ENCODE measurements around the gene LXN. TPM values are rescaled to one million over a fixed set of nuclear protein-coding genes. Genes with fewer than 3 reads are reported as not detected.

LXN gene, protein sequence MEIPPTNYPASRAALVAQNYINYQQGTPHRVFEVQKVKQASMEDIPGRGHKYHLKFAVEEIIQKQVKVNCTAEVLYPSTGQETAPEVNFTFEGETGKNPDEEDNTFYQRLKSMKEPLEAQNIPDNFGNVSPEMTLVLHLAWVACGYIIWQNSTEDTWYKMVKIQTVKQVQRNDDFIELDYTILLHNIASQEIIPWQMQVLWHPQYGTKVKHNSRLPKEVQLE
- total RNA-seq (2022), result 3.4 and 4.4 TPM in 2 replicates
- percentile 44 among the genes with signal in this experiment for Bru-seq, nascent RNA
- percentile 42 among the genes with signal in this experiment for BruChase-seq, experiment 1, labeled RNA remaining after a 6-hour chase
- percentile 36 among the genes with signal in this experiment for BruChase-seq, experiment 2, labeled RNA remaining after a 2-hour chase
- long read RNA-seq, transcript LXN-201 (6 exons, 1,116 nt), result major isoform, 6 of 8 reads
- long read RNA-seq, partial matches to known transcripts, result 0 of 8 reads
- long read RNA-seq, other reads (novel, unspliced or antisense), result 2 of 8 reads

DNA sequence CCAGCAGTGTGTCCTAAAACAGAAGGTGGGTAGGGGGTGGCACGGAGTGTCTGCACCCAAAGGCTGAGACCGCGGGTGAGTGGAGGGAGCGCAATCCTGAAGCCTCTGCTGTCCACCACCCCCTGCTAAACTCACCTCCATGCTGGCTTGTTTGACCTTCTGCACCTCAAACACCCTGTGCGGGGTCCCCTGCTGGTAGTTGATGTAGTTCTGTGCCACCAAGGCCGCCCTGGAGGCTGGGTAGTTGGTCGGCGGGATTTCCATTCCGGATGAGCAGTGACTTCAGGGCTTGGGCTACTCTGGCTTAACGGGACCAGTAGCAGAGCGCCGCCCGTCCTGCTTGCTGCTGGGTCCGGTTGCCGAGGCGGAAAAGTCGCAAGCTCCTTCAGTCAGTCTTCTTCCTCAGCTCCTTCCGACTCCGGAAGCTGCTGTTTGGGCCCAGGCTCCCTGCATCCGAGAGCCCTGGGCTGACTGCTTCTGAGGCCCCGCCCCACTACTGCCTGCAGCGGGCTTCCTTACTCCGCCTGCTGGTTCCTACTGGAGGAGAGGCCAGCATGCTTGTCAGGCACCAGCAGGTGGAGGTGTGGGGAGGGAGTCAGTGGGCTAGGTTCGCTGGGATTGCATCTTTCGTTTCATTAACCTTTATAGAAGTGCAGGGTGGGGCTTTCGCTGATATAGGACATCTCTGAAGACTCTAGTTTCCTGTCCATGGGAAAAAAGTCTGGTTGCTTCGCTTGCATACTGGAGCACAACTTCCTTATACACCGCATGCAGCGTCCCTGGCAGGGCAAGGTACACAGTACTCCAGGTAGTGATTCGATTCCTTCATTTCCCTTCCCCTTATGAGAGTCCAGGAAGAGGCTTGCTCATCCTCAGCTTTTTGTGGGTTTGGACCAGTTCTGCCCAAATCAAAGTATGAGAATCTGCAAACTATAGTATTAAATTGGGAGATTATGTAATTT lies at the start of gene LXN:
Gene LXN (minus strand): TSS at position 434 of the 962 bp plus-strand sequence. CDS start 170 bp downstream, at position 264.
- TF ChIP-seq, protein P1, sequence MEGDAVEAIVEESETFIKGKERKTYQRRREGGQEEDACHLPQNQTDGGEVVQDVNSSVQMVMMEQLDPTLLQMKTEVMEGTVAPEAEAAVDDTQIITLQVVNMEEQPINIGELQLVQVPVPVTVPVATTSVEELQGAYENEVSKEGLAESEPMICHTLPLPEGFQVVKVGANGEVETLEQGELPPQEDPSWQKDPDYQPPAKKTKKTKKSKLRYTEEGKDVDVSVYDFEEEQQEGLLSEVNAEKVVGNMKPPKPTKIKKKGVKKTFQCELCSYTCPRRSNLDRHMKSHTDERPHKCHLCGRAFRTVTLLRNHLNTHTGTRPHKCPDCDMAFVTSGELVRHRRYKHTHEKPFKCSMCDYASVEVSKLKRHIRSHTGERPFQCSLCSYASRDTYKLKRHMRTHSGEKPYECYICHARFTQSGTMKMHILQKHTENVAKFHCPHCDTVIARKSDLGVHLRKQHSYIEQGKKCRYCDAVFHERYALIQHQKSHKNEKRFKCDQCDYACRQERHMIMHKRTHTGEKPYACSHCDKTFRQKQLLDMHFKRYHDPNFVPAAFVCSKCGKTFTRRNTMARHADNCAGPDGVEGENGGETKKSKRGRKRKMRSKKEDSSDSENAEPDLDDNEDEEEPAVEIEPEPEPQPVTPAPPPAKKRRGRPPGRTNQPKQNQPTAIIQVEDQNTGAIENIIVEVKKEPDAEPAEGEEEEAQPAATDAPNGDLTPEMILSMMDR (IDR thresholded peaks at IDR 0.05; ENCODE audit: unreplicated experiment), result peak; percentile 51
- peak within 1 kb of the TSS; percentile 87 for H3K27ac Mint-ChIP-seq (ENCODE audit: low read depth, unreplicated experiment)
- ChIA-PET POLR2A (interaction anchor here (0.6 to 1.8 kb wide), 11 partner anchors 8 to 1164 kb away, joined by 3 to 12 read pairs (median 3); partner anchors contain the start of genes GFM1 and MLF1), CTCF (interaction anchor here (0.5 to 2.8 kb wide), 11 partner anchors 10 to 1145 kb away, joined by 3 to 10 read pairs (median 4); no protein-coding TSS in a partner anchor)
- H3K27me3 Mint-ChIP-seq (ENCODE audit: insufficient read depth, unreplicated experiment), result no peaks in the 10 kb centered on the region
- intact Hi-C loops (cut with micrococcal nuclease), result loop anchor here (1.0 to 5.0 kb wide), 2 partner anchors 55 to 119 kb away; no protein-coding TSS in a partner anchor
- peaks cover 33% of the 10 kb centered on the region for H3K36me3 Mint-ChIP-seq (ENCODE audit: insufficient read depth, unreplicated experiment)
- DNase-seq (ENCODE audit: unreplicated experiment), result peak; percentile 92
- BruUV-seq (replicated peaks), result no TSS peak
- no peaks in the 10 kb centered on the region for H3K9me3 Mint-ChIP-seq (ENCODE audit: unreplicated experiment)
- H3K4me1 Mint-ChIP-seq (ENCODE audit: insufficient read depth, unreplicated experiment), result peaks cover 16% of the 10 kb centered on the region
- H3K4me3 Mint-ChIP-seq (ENCODE audit: unreplicated experiment), result peak within 1 kb of the TSS; percentile 79

- Mint-ChIP-seq H3K4me3 (ENCODE audit: unreplicated experiment) (no peak overlapping the region), H3K36me3 (ENCODE audit: insufficient read depth, unreplicated experiment) (no peaks in the 10 kb centered on the region), H3K27me3 (ENCODE audit: insufficient read depth, unreplicated experiment) (no peaks in the 10 kb centered on the region), H3K9me3 (ENCODE audit: unreplicated experiment) (no peaks in the 10 kb centered on the region), H3K4me1 (ENCODE audit: insufficient read depth, unreplicated experiment) (peaks cover 24% of the 10 kb centered on the region), H3K27ac (ENCODE audit: low read depth, unreplicated experiment) (no peak overlapping the region)
- POLR2A ChIA-PET, result no interaction called here
- no peak for DNase-seq (ENCODE audit: unreplicated experiment)
- TF ChIP-seq, protein P1 (IDR thresholded peaks at IDR 0.05; ENCODE audit: unreplicated experiment), result no peak
- intact Hi-C loops (cut with micrococcal nuclease), result no loop called here
- no TSS peak for BruUV-seq (replicated peaks)
- CTCF ChIA-PET, result interaction anchor here (1.1 to 2.5 kb wide), 2 partner anchors 9 to 68 kb away, joined by 4 to 11 read pairs; no protein-coding TSS in a partner anchor
These were observed 49.7 kb upstream of the LXN start for GRCh38 chr3:158722108-158722507.

GRCh38 chr3:158718490-158719170 lies 46.2 kb upstream of the LXN start:
- H3K27me3 Mint-ChIP-seq (ENCODE audit: insufficient read depth, unreplicated experiment), result no peaks in the 10 kb centered on the region
- H3K27ac Mint-ChIP-seq (ENCODE audit: low read depth, unreplicated experiment), result no peak overlapping the region
- no peak overlapping the region for H3K4me3 Mint-ChIP-seq (ENCODE audit: unreplicated experiment)
- H3K9me3 Mint-ChIP-seq (ENCODE audit: unreplicated experiment), result no peaks in the 10 kb centered on the region
- POLR2A ChIA-PET, result interaction anchor here (0.6 to 1.0 kb wide), 2 partner anchors 10 to 79 kb away, joined by 3 to 4 read pairs; no protein-coding TSS in a partner anchor
- intact Hi-C loops (cut with micrococcal nuclease), result no loop called here
- DNase-seq (ENCODE audit: unreplicated experiment), result peak; percentile 95
- TF ChIP-seq, protein P1 (IDR thresholded peaks at IDR 0.05; ENCODE audit: unreplicated experiment), result no peak
- no peaks in the 10 kb centered on the region for H3K36me3 Mint-ChIP-seq (ENCODE audit: insufficient read depth, unreplicated experiment)
- peaks cover 22% of the 10 kb centered on the region for H3K4me1 Mint-ChIP-seq (ENCODE audit: insufficient read depth, unreplicated experiment)
- no TSS peak for BruUV-seq (replicated peaks)
- CTCF ChIA-PET, result interaction anchor here (0.6 to 9.9 kb wide), 4 partner anchors 9 to 77 kb away, joined by 3 to 79 read pairs (median 3); no protein-coding TSS in a partner anchor

All from MCF 10A (cell line).